Breast epithelium (tissue), 4 donors: ENCODE measurements around the gene CFTR. TPM values are rescaled to one million over a fixed set of nuclear protein-coding genes. Genes with fewer than 3 reads are reported as not detected.

ENCODE experiments used
- DNase-seq, 2 donors: peaks; one replicate each; pipeline ENCODE4 v3.0.0-alpha.2; 2019; ENCODE audit warnings: low spot score in 2 of 2
- H3K27ac ChIP-seq, 2 donors: fragments of 200-600 bp; sonication (generic) in 1 of 2; one replicate each; pipeline ENCODE4 v1.5.1; 2016 to 2019; ENCODE audit warnings: mild to moderate bottlenecking in 1 of 2
- H3K27me3 ChIP-seq, 2 donors: fragments of 200-600 bp; sonication (generic) in 1 of 2; one replicate each; pipeline versions ENCODE4 v1.5.1 to v1.6.0; 2017 to 2019; ENCODE audit warnings: control low read depth in 1 of 2, mild to moderate bottlenecking in 1 of 2
- H3K36me3 ChIP-seq: fragments of 200-600 bp; one replicate; pipeline ENCODE4 v1.5.1; 2019
- H3K4me1 ChIP-seq, 2 donors: fragments of 200-600 bp; sonication (generic); one replicate each; pipeline ENCODE4 v1.5.1; 2016 to 2019; ENCODE audit warnings: control low read depth in 1 of 2
- H3K4me3 ChIP-seq, 3 donors: fragments of 200-600 bp; sonication (generic); 1 replicate in 2 of 3; 2 replicates in 1 of 3; pipeline ENCODE4 v1.5.1; 2016 to 2019; ENCODE audit warnings: mild to moderate bottlenecking in 3 of 3, moderate library complexity in 2 of 3
- H3K9me3 ChIP-seq, 2 donors: fragments of 200-600 bp; sonication (generic) in 1 of 2; one replicate each; pipeline ENCODE4 v1.5.1; 2016 to 2019; ENCODE audit warnings: control low read depth in 1 of 2
- POLR2A ChIP-seq: fragments of 450-650 bp; IDR thresholded peaks from one replicate; pipeline ENCODE4 v1.6.1; 2016; ENCODE audit warnings: antibody characterized with exemption, mild to moderate bottlenecking, moderate library complexity
- POLR2AphosphoS5 ChIP-seq, 3 donors: sonication (generic); formaldehyde crosslinking; IDR thresholded peaks; one replicate each; pipeline ENCODE4 v1.6.1; 2017; ENCODE audit warnings: antibody characterized with exemption in 3 of 3
- intact Hi-C: fragments of 100-400 bp; cut with DNase I; formaldehyde crosslinking; loops from one replicate; pipeline ENCODE4 v1.15.1; 2023; ENCODE audit warnings: low total_unique reads
- total RNA-seq, 3 donors: library from RNA; depleted of rRNA; stranded (reverse); fragments of >200 nt; gene quantifications; one replicate each; pipeline ENCODE4 v1.1.0, GENCODE V29; 2016
- TF ChIP-seq, protein P1 (sequence below), 3 donors: fragments of 450-650 bp; IDR thresholded peaks; one replicate each; pipeline ENCODE4 v1.5.1; 2016 to 2017; ENCODE audit warnings: antibody characterized with exemption in 3 of 3, mild to moderate bottlenecking in 3 of 3, moderate library complexity in 3 of 3

The CFTR gene
- total RNA-seq, 3 donors from 2014 or later = 1.3 to 16.4 TPM; not detected in 1

DNA sequence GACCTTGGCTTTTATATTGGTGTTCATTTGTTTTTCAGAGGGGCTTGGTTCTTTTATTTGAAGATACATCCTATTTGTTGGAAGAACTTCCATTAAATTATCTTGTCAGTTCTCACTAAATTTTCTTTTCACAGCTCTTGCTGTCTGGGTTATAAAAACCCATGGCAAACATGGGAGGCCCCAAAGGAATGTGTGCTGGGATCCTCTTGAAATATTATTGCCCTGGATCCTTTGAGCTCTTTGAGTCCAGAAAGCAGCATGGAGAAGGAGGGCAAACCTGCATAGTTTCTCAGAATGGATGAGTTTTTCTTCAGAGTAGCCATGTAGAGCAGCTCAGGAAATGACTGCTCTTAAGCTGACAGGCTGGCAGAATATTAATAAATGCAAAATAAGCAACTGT, 206.0 kb downstream of the CFTR start:
- H3K4me1 ChIP-seq = no peaks in the 10 kb centered on the region
- intact Hi-C loops = no loop called here
- TF ChIP-seq, protein P1, sequence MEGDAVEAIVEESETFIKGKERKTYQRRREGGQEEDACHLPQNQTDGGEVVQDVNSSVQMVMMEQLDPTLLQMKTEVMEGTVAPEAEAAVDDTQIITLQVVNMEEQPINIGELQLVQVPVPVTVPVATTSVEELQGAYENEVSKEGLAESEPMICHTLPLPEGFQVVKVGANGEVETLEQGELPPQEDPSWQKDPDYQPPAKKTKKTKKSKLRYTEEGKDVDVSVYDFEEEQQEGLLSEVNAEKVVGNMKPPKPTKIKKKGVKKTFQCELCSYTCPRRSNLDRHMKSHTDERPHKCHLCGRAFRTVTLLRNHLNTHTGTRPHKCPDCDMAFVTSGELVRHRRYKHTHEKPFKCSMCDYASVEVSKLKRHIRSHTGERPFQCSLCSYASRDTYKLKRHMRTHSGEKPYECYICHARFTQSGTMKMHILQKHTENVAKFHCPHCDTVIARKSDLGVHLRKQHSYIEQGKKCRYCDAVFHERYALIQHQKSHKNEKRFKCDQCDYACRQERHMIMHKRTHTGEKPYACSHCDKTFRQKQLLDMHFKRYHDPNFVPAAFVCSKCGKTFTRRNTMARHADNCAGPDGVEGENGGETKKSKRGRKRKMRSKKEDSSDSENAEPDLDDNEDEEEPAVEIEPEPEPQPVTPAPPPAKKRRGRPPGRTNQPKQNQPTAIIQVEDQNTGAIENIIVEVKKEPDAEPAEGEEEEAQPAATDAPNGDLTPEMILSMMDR (IDR thresholded peaks at IDR 0.05) = no peak
- TF ChIP-seq POLR2AphosphoS5 (IDR thresholded peaks at IDR 0.05) (no peak), POLR2A (no peak)

DNA sequence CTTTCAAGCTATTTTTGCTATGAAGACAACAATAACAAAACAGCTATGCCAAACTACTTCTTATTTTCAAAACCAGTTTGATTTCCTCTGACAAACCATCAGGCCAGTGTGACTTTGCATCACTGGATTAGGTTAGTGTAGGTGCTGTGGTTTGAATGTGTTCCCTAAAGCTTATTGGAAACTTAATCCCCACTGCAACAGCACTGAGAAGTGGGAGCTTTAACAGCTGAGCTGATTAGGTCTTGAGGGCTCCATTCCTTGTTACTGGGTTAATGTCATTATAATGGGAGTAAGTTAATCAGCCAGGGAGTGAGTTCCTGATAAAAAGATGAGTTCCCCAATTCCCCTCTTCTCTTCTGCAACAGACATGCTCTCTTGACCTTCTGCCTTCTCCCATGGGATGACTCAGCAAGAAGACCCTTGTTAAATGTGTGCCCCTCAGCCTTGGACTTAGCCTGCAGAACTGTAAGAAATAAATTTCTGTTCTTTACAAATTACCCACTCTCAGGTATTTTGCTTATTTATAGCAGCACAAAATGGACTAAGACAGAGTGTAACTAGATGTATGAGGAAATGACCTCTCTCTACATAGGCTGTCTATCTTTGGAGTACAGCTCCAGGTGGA, 206.6 kb downstream of the CFTR start:
- Histone ChIP-seq H3K4me1 (no peaks in the 10 kb centered on the region), H3K4me3 (no peak overlapping the region), H3K36me3 (no peaks in the 10 kb centered on the region), H3K27ac (no peak overlapping the region), H3K27me3 (no peaks in the 10 kb centered on the region), H3K9me3 (no peaks in the 10 kb centered on the region)
- intact Hi-C loops = no loop called here
- DNase-seq = no peak
- TF ChIP-seq, protein P1 (IDR thresholded peaks at IDR 0.05) = no peak
- TF ChIP-seq POLR2AphosphoS5 (IDR thresholded peaks at IDR 0.05) (no peak), POLR2A (no peak)

More for the DNA sequence above, 206.0 kb downstream of the CFTR start:
- H3K9me3 ChIP-seq = no peaks in the 10 kb centered on the region
- no peak overlapping the region for H3K27ac ChIP-seq
- no peaks in the 10 kb centered on the region for H3K27me3 ChIP-seq
- H3K36me3 ChIP-seq = no peaks in the 10 kb centered on the region
- no peak for DNase-seq
- H3K4me3 ChIP-seq = no peak overlapping the region

DNA sequence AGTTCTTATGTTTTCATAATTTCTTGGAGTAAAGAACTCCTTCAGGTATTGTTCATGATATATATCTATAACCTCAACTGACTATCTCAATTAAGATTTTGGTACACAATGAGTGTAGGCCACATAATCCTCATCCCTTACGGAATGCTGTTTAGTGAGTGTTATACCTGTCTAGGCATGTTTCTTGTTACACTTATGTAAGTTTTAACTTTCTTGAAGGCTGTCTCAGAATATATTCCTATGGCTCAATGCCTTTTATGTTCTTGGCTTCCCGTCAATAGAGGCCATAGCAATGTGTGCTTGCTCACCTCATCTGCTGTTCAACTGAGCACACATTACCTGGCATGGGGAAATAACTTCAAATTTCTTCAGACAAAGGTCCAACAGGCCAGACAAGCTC, 208.3 kb downstream of the CFTR start:
- no peaks in the 10 kb centered on the region for H3K9me3 ChIP-seq
- no peaks in the 10 kb centered on the region for H3K4me1 ChIP-seq
- intact Hi-C loops = no loop called here
- no peaks in the 10 kb centered on the region for H3K36me3 ChIP-seq
- no peak for DNase-seq
- H3K27ac ChIP-seq = no peak overlapping the region
- no peaks in the 10 kb centered on the region for H3K27me3 ChIP-seq
- H3K4me3 ChIP-seq = no peak overlapping the region
- TF ChIP-seq POLR2A (no peak), POLR2AphosphoS5 (IDR thresholded peaks at IDR 0.05) (no peak)
- TF ChIP-seq, protein P1 (IDR thresholded peaks at IDR 0.05) = no peak

DNA sequence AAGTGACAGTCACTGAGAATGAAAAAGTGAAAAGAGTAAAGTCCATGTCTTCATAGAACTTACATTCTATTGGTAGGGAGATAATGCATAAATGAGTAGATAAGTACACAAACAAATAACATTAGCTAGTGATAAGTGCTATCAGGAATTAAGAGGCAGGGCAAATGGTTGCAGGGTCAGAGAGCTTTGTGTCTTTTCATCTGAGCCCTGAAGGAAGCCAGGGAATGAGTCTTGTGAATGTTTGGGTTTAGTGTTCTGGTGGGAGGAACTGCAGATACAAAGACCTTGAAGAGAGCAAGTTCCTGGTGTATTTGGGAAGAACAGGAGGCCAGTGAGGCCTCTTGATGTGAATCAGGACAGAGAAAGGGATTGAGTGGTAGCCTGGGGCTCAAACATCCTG, 209.6 kb downstream of the CFTR start:
- no peak for TF ChIP-seq POLR2A
- no peak for TF ChIP-seq POLR2AphosphoS5 (IDR thresholded peaks at IDR 0.05)

DNA sequence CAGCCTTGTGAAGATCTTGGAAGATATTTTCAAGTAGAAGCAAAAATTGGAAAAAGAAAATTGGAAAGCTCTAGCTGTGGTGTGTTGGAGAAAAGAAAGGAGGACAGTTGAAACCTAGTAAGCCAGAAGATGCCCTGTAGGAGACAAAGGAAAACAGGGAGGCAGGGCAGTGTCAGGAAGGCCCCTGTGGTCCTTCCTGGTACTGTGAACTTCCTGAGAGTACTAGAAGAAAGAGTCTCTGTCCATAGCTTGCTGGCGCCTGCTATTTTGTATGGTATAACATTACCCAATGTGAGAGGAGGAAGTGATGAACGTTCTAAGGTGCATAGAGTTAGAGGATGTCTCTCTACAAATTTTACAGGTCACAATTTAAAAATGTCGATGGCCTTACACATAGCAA, 210.3 kb downstream of the CFTR start:
- Histone ChIP-seq H3K27me3 (no peaks in the 10 kb centered on the region), H3K4me3 (no peak overlapping the region), H3K4me1 (no peaks in the 10 kb centered on the region), H3K36me3 (no peaks in the 10 kb centered on the region), H3K9me3 (no peaks in the 10 kb centered on the region), H3K27ac (no peak overlapping the region)
- no peak for DNase-seq
- intact Hi-C loops = no loop called here
- TF ChIP-seq POLR2AphosphoS5 (IDR thresholded peaks at IDR 0.05) = no peak
- TF ChIP-seq, protein P1 (IDR thresholded peaks at IDR 0.05) = no peak
- TF ChIP-seq POLR2A = no peak

More for the DNA sequence above, 209.6 kb downstream of the CFTR start:
- Histone ChIP-seq H3K27ac (no peak overlapping the region), H3K27me3 (no peaks in the 10 kb centered on the region), H3K4me3 (no peak overlapping the region), H3K4me1 (no peaks in the 10 kb centered on the region), H3K9me3 (no peaks in the 10 kb centered on the region), H3K36me3 (no peaks in the 10 kb centered on the region)
- intact Hi-C loops = no loop called here
- DNase-seq = no peak
